HCT116 (cell line): ENCODE results near the gene SLC6A2. TPM values are rescaled to one million over a fixed set of nuclear protein-coding genes. Genes with fewer than 3 reads are reported as not detected.

Experiments
- ATAC-seq: fragments of 200-7000 bp; cut with Tn5 transposase; 2 replicates; pipeline ENCODE4 v1.9.1; 2020; ENCODE audit warnings: mild to moderate bottlenecking, moderate library complexity
- BruUV-seq: library from RNA; stranded (reverse); fragments of 400-500 nt; replicated peaks from 2 replicates; lab custom pipeline; 2021; lab: Mats Ljungman, UMichigan
- CTCF ChIA-PET: fragments of 300-600 bp; sonication (Branson Sonifier 250); formaldehyde crosslinking; loops from one replicate; lab custom pipeline; 2021; ENCODE audit warnings: antibody characterized with exemption; lab: Charles Lee
- POLR2A ChIA-PET: fragments of 300-600, 350-600 bp; sonication (Branson Sonifier 250); formaldehyde crosslinking; loops from one replicate; lab custom pipeline; 2021; ENCODE audit warnings: antibody characterized with exemption; lab: Charles Lee
- RAD21 ChIA-PET, 2 experiments: fragments of 300-600 bp; sonication (Branson Sonifier 250); formaldehyde crosslinking; loops; one replicate each; lab custom pipeline; 2023; ENCODE audit warnings: low total read pairs in 2 of 2; ENCODE audit not compliant: uncharacterized antibody in 2 of 2, unreplicated experiment in 2 of 2, low non-redundant PET in 1 of 2; lab: Charles Lee
- DNase-seq: peaks from one replicate; pipeline ENCODE4 v3.0.0-alpha.2; 2010; ENCODE audit warnings: low read depth, low spot score
- H2AFZ ChIP-seq: fragments of 200-600 bp; shearing (Covaris generic), sonication (generic); 2 replicates; pipeline ENCODE4 v1.6.1; 2017; ENCODE audit warnings: low read depth, mixed run types, mixed read lengths, antibody characterized with exemption, low read length; ENCODE audit not compliant: poor library complexity, severe bottlenecking
- H3K27ac ChIP-seq: 2 replicates; pipeline ENCODE4 v1.5.1; 2012; ENCODE audit warnings: low read depth, low read length
- H3K27me3 ChIP-seq: fragments of 200-600 bp; sonication (generic); 2 replicates; pipeline ENCODE4 v1.6.1; 2016; ENCODE audit warnings: mixed run types, low read length, mixed read lengths; ENCODE audit not compliant: insufficient read depth
- H3K36me3 ChIP-seq, 2 experiments: fragments of 200-500 bp in 1 of 2; fragments of 200-600 bp in 1 of 2; sonication (Bioruptor generic) in 1 of 2; sonication (generic) in 1 of 2; 2 replicates each; pipeline versions ENCODE4 v1.5.1 to v1.6.1; 2014 to 2016; ENCODE audit warnings: low read length in 2 of 2, inconsistent platforms in 1 of 2, mixed read lengths in 1 of 2, mixed run types in 1 of 2; ENCODE audit not compliant: insufficient read depth in 2 of 2, control insufficient read depth in 1 of 2
- H3K4me1 ChIP-seq, 2 experiments: fragments of 200-600 bp in 1 of 2; sonication (generic) in 1 of 2; 2 replicates each; pipeline versions ENCODE4 v1.5.1 to v1.6.1; 2012 to 2017; ENCODE audit warnings: low read length in 2 of 2, inconsistent platforms in 1 of 2, mild to moderate bottlenecking in 1 of 2, mixed read lengths in 1 of 2, mixed run types in 1 of 2, moderate library complexity in 1 of 2; ENCODE audit not compliant: insufficient read depth in 2 of 2, control insufficient read depth in 1 of 2
- H3K4me2 ChIP-seq: fragments of 200-600 bp; sonication (generic); 2 replicates; pipeline ENCODE4 v1.6.1; 2017; ENCODE audit warnings: mixed run types, low read length, mixed read lengths
- H3K4me3 ChIP-seq, 2 experiments: fragments of 200-600 bp in 1 of 2; sonication (generic) in 1 of 2; replicated peaks in 1 of 2; 2 replicates each; pipeline ENCODE4 v1.5.1; 2011 to 2016; ENCODE audit warnings: low read length in 2 of 2, control low read depth in 1 of 2, low read depth in 1 of 2, mild to moderate bottlenecking in 1 of 2, mixed read lengths in 1 of 2, mixed run types in 1 of 2
- H3K79me2 ChIP-seq: fragments of 200-600 bp; sonication (generic); 2 replicates; pipeline ENCODE4 v1.6.1; 2017; ENCODE audit warnings: mild to moderate bottlenecking, mixed run types, low read length, moderate library complexity, mixed read lengths; ENCODE audit not compliant: insufficient read depth
- H3K9ac ChIP-seq: fragments of 200-600 bp; sonication (generic); 2 replicates; pipeline ENCODE4 v1.6.1; 2016; ENCODE audit warnings: low read length, mixed read lengths
- H3K9me2 ChIP-seq: fragments of 200-600 bp; sonication (generic), shearing (Covaris generic); 2 replicates; pipeline ENCODE4 v1.6.1; 2017; ENCODE audit warnings: mixed run types, mild to moderate bottlenecking, moderate library complexity; ENCODE audit not compliant: insufficient read depth
- H3K9me3 ChIP-seq, 2 experiments: fragments of 200-500 bp in 1 of 2; fragments of 200-600 bp in 1 of 2; sonication (Bioruptor generic) in 1 of 2; sonication (generic) in 1 of 2; 2 replicates each; pipeline ENCODE4 v1.6.1; 2014 to 2017; ENCODE audit warnings: low read length in 2 of 2, mixed read lengths in 2 of 2, inconsistent platforms in 1 of 2, low read depth in 1 of 2, mild to moderate bottlenecking in 1 of 2, mixed run types in 1 of 2, moderate library complexity in 1 of 2; ENCODE audit not compliant: control insufficient read depth in 1 of 2, insufficient read depth in 1 of 2
- H4K20me1 ChIP-seq: fragments of 200-600 bp; sonication (generic), shearing (Covaris generic); 2 replicates; pipeline ENCODE4 v1.6.1; 2017; ENCODE audit warnings: mixed run types, mild to moderate bottlenecking, moderate library complexity; ENCODE audit not compliant: insufficient read depth
- ATF3 ChIP-seq: IDR thresholded peaks from 2 replicates; pipeline ENCODE4 v1.6.1; 2012
- CTCF ChIP-seq, 3 experiments: fragments of 200-600 bp in 1 of 3; sonication (generic) in 1 of 3; IDR thresholded peaks in 2 of 3; conservative IDR thresholded peaks in 1 of 3; 2 replicates each; pipeline ENCODE4 v1.5.1; 2012 to 2017; ENCODE audit warnings: low read depth in 2 of 3, low read length in 2 of 3, antibody characterized with exemption in 1 of 3, borderline replicate concordance in 1 of 3, control low read depth in 1 of 3, mild to moderate bottlenecking in 1 of 3, mixed read lengths in 1 of 3, mixed run types in 1 of 3, moderate library complexity in 1 of 3; ENCODE audit not compliant: insufficient read depth in 1 of 3
- EZH2 ChIP-seq: fragments of 200-600 bp; sonication (generic); IDR thresholded peaks from 2 replicates; pipeline ENCODE4 v1.6.1; 2017; ENCODE audit warnings: antibody characterized with exemption, mixed run types
- FOSL1 ChIP-seq: IDR thresholded peaks from 2 replicates; pipeline ENCODE4 v1.6.1; 2012; ENCODE audit warnings: low read depth
- POLR2AphosphoS5 ChIP-seq: IDR thresholded peaks from 2 replicates; pipeline ENCODE4 v1.6.1; 2011; ENCODE audit warnings: mild to moderate bottlenecking, low read depth, low read length, moderate library complexity
- RAD21 ChIP-seq: IDR thresholded peaks from 2 replicates; pipeline ENCODE4 v1.6.1; 2012; ENCODE audit warnings: low read depth, mild to moderate bottlenecking
- SIN3A ChIP-seq: IDR thresholded peaks from 2 replicates; pipeline ENCODE4 v1.6.1; 2012; ENCODE audit warnings: low read depth
- SRF ChIP-seq: IDR thresholded peaks from 2 replicates; pipeline ENCODE4 v1.6.1; 2012; ENCODE audit warnings: low read depth
- ZBTB33 ChIP-seq: IDR thresholded peaks from 2 replicates; pipeline ENCODE4 v1.6.1; 2011; ENCODE audit warnings: mild to moderate bottlenecking, low read length, moderate library complexity; ENCODE audit not compliant: insufficient replicate concordance; ENCODE audit errors: extremely low read depth
- ZNF274 ChIP-seq: fragments of 200-500 bp; sonication (Bioruptor generic); IDR thresholded peaks from 2 replicates; pipeline ENCODE4 v1.6.1; 2014; ENCODE audit warnings: mild to moderate bottlenecking, low read depth, low read length, inconsistent platforms
- intact Hi-C: fragments of 100-400 bp; cut with micrococcal nuclease; formaldehyde crosslinking; loops from 2 replicates; pipeline ENCODE4 v1.10.0; 2022
- total RNA-seq: library from RNA; stranded (reverse); gene quantifications from one replicate; pipeline ENCODE4 v1.2.1, GENCODE V29; 2021; ENCODE audit not compliant: unreplicated experiment

SLC6A2 gene
- total RNA-seq, 1 experiment from 2014 or later: not detected

GRCh38 chr16:55642611-55643010, 13.2 kb upstream of the SLC6A2 start:
- ChIA-PET POLR2A (no interaction called here), CTCF (interaction anchor here (1.3 kb wide), 1 partner anchor 178 kb away, joined by 5 read pairs; no protein-coding TSS in a partner anchor)
- H3K9me2 ChIP-seq: no peaks in the 10 kb centered on the region
- BruUV-seq: no TSS peak
- H2AFZ ChIP-seq: no peak overlapping the region
- H3K4me3 ChIP-seq: no peak overlapping the region
- ATAC-seq (no peak), DNase-seq (no peak)
- no peak overlapping the region for H3K4me2 ChIP-seq
- H3K9me3 ChIP-seq: no peaks in the 10 kb centered on the region
- H3K27me3 ChIP-seq: peaks cover 61% of the 10 kb centered on the region
- H3K4me1 ChIP-seq: no peaks in the 10 kb centered on the region
- no peak overlapping the region for H3K27ac ChIP-seq
- H3K36me3 ChIP-seq: no peaks in the 10 kb centered on the region
- no peak for TF ChIP-seq ATF3
- TF ChIP-seq FOSL1: no peak
- TF ChIP-seq SRF: no peak
- TF ChIP-seq ZBTB33: no peak
- TF ChIP-seq SIN3A: no peak
- TF ChIP-seq CTCF (IDR thresholded peaks at IDR 0.05 in 2 of 3, conservative IDR thresholded peaks at IDR 0.05 in 1 of 3; ENCODE audit: borderline replicate concordance in 1 of 3, insufficient read depth in 1 of 3, low read depth in 2 of 3, low read length in 2 of 3): no peak
- no peak for TF ChIP-seq RAD21
- TF ChIP-seq EZH2: no peak
- no peak for TF ChIP-seq ZNF274
- TF ChIP-seq POLR2AphosphoS5: no peak
- TF ChIP-seq, all 23 proteins: peak for 0
- H3K79me2 ChIP-seq: no peaks in the 10 kb centered on the region
- no peak overlapping the region for H3K9ac ChIP-seq
- RAD21 ChIA-PET: no interaction called here
- intact Hi-C loops: no loop called here
- H4K20me1 ChIP-seq: no peaks in the 10 kb centered on the region
